ENCODE data around the gene OSBPL8.

OSBPL8 gene

DNA sequence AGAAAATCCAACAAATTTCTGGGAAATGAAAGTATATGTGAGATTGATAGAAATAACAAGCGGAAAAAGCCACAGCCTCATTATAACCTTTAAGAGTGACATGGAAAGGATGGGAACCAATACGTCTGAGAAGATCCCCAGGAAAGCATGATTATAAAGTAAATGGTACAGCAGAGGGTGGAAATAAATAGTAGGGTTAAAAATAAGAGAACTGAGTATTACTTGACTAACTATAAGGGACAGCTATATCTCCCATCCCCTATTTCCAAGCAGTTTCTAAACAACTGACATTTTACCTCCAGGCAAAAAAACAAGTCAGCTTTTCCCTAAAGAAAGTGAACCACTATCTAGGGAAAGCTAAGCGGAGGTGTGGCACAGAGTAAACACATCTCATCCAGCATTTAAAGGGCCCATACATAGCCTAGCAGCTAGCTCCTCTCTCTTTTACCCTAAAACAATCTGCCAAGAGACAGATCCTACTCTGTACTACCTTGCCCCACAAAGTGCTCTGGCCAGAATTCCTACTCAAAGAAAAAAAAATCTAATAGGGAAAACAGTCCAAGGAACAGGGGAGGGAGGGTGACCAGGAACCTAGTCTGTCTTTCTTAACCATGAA is 11.2 kb downstream of the OSBPL8 start:
- no peak overlapping the region for H3K4me3 ChIP-seq (ENCODE audit: low read length)
- no peak for DNase-seq (ENCODE audit: low read depth)
- TF ChIP-seq, protein P1, sequence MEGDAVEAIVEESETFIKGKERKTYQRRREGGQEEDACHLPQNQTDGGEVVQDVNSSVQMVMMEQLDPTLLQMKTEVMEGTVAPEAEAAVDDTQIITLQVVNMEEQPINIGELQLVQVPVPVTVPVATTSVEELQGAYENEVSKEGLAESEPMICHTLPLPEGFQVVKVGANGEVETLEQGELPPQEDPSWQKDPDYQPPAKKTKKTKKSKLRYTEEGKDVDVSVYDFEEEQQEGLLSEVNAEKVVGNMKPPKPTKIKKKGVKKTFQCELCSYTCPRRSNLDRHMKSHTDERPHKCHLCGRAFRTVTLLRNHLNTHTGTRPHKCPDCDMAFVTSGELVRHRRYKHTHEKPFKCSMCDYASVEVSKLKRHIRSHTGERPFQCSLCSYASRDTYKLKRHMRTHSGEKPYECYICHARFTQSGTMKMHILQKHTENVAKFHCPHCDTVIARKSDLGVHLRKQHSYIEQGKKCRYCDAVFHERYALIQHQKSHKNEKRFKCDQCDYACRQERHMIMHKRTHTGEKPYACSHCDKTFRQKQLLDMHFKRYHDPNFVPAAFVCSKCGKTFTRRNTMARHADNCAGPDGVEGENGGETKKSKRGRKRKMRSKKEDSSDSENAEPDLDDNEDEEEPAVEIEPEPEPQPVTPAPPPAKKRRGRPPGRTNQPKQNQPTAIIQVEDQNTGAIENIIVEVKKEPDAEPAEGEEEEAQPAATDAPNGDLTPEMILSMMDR (conservative IDR thresholded peaks at IDR 0.05; ENCODE audit: low read depth, low read length), result no peak

DNA sequence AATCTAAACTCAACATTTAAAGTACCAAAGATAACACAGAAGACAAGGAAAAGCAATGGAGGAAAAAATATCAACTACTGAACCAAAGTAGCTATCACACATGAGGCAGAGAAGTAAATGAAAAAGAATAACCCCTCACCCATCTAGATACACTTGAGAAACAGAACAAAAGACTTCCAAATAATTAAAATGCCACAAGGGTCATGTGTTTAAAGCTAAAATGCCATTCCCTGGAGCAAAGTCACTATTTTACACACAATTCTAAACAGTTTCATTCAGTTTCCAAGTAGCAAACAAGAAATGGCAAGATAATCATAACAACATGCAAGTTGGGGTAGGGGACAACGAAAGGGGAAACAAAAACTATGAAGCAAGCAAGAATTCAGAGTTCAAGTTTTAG is 12.0 kb downstream of the OSBPL8 start:
- DNase-seq (ENCODE audit: low read depth), result no peak
- TF ChIP-seq, protein P1 (conservative IDR thresholded peaks at IDR 0.05; ENCODE audit: low read depth, low read length), result no peak
- H3K4me3 ChIP-seq (ENCODE audit: low read length), result no peak overlapping the region

DNA sequence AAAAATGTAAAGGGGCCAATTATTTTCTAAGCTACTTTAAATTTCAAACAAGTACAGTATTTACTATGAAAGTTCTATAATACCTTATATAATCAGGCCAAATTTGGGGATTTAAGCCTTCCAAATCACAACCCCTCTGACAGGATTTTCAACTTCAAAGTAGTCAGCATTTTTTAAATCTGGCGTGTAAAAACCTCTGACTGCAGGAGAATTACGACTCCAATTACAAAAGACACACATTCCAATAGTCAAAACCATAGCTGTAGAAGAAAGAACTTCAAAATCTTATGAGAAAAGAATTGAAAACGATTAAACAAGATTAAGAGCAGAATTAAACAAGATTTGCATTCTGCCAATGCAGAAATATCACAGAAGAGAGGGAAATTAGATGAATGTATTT is 12.7 kb downstream of the OSBPL8 start:
- TF ChIP-seq, protein P1 (conservative IDR thresholded peaks at IDR 0.05; ENCODE audit: low read depth, low read length), result no peak
- H3K4me3 ChIP-seq (ENCODE audit: low read length), result no peak overlapping the region
- peak; percentile 58 for DNase-seq (ENCODE audit: low read depth)

DNA sequence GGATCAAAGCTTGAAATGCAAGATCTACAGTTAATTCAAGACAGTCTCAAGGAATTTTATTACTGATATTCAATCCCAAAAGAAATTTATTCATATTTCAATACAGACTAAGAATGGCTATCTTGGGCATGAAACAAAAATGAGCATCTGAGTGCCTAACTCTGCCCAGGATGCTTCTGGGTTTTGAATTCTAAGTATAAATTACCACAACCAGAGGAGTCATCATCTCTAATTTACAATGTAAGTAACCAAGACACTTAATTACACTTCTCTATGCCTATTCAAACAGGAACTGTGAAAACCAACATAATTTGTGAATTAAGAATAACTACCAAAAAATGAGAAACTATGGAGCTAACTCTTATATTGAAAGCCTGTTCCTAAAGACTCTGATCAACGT is 14.1 kb downstream of the OSBPL8 start:
- H3K4me3 ChIP-seq (ENCODE audit: low read length), result no peak overlapping the region
- TF ChIP-seq, protein P1 (conservative IDR thresholded peaks at IDR 0.05; ENCODE audit: low read depth, low read length), result no peak
- DNase-seq (ENCODE audit: low read depth), result no peak

DNA sequence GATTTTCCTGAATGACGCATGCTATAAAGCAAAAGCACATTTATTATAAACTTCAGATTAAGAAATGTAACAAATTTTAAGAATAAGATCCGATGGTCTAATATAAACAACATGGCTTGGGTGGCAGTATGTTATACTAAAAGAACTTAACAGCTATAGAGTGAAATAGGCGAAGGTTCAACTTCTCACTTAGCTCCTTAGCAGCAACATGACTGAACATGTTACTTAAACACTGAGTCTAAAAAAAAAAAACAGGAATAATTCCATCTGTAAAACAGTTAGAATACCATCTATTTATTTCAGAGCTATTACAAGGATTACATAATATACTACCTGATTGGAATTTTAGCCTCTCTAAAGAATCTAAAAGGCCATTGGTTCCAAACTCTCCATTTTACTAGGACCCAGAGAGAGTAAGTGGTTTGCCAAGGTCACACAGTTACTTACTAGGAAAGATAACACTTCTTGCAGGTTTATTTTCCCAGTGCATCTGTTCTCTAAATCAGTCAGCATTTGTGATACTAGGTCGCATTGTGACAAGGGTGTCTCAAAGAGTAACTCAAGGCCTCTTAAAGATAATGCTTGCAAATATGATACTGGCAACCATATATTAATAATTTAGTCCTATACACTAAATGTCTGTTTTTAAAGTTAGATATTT is 14.8 kb downstream of the OSBPL8 start:
- TF ChIP-seq, protein P1 (conservative IDR thresholded peaks at IDR 0.05; ENCODE audit: low read depth, low read length), result no peak
- no peak for DNase-seq (ENCODE audit: low read depth)
- H3K4me3 ChIP-seq (ENCODE audit: low read length), result no peak overlapping the region

DNA sequence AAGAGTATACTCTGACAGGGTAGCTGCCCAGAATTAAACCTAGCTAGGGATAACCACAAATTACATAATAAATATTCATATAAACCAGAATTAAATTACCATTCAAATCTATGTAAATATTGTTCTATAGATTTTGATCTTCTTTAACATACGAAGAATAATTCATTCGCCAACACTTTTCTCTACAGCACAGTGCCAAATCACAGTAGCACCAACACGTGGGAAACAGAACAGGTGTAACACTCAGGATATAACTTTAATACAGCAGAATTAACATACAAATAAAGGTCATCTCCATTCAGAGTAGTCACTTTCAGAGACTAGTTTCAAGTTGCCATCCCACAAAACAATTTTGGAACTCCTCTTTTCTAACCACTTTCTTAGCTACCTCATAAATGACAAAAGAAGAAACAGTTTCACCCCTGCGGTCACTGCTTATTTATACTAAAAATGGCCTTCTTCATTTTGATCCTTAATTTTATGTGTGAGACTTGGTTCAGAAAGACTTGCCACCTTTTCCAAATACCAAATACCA is 15.7 kb downstream of the OSBPL8 start:
- H3K4me3 ChIP-seq (ENCODE audit: low read length), result no peak overlapping the region
- no peak for DNase-seq (ENCODE audit: low read depth)
- TF ChIP-seq, protein P1 (conservative IDR thresholded peaks at IDR 0.05; ENCODE audit: low read depth, low read length), result no peak

DNA sequence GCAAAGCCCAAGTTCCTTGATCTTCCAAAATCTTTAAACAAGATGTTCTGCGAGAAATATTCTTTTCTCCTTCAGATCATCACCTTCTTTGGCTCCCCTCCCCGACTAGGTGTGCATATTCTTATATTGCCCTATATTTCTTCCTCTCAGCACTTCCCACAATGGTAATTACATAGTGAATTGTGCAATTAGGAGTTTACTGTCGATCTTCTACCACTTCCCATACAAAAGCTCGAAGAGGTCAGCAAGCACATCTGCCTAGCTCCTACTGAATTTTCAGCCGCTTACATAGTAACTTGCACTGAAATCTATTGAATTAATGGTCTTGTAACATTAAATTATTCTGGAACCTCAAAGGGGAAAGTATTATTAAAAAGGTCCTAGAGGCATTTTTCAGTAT is 16.7 kb downstream of the OSBPL8 start:
- no peak for DNase-seq (ENCODE audit: low read depth)
- TF ChIP-seq, protein P1 (conservative IDR thresholded peaks at IDR 0.05; ENCODE audit: low read depth, low read length), result no peak
- no peak overlapping the region for H3K4me3 ChIP-seq (ENCODE audit: low read length)

Data from retinal pigment epithelial cell (primary cell).